ENCODE measurements around the gene ZBTB17. TPM values are rescaled to one million over a fixed set of nuclear protein-coding genes. Genes with fewer than 3 reads are reported as not detected.
"Not testable (repeated sequence)": the region's sequence is repeated elsewhere in the genome, so short reads cannot be mapped to it uniquely, and the experiment has no call there.

ZBTB17 gene
- total RNA-seq, 2 donors from 2014 or later: 62.0 to 135 TPM

GRCh38 chr1:15937146-15937545 lies 38.8 kb downstream of the ZBTB17 start:
- peaks cover 100% of the 10 kb centered on the region for H3K36me3 Mint-ChIP-seq (ENCODE audit: low read depth)
- ATAC-seq (replicated peaks): no peak
- H3K9me3 Mint-ChIP-seq: no peaks in the 10 kb centered on the region
- no peak overlapping the region for H3K4me3 Mint-ChIP-seq
- peaks cover 6% of the 10 kb centered on the region for H3K4me1 Mint-ChIP-seq
- peak overlapping the region; percentile 93 for H3K27ac Mint-ChIP-seq
- no peaks in the 10 kb centered on the region for H3K27me3 Mint-ChIP-seq

DNA sequence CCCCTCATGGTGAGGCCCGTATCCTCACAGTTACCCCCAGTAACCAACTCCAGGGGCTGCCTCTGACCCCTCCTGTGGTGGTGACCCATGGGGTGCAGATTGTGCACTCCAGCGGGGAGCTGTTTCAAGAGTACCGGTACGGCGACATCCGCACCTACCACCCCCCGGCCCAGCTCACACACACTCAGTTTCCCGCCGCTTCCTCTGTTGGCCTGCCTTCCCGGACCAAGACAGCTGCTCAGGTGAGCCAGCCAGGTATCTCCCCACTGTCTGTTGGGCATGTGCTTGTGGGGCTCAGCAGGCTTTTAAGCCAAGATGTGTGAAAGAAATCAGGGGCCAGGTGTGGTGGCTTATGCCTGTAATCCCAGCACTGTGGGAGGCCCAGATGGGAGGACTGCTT lies 39.9 kb downstream of the ZBTB17 start:
- H3K4me3 Mint-ChIP-seq: no peak overlapping the region
- no peaks in the 10 kb centered on the region for H3K9me3 Mint-ChIP-seq
- no peak overlapping the region for H3K27ac Mint-ChIP-seq
- H3K4me1 Mint-ChIP-seq: peaks cover 6% of the 10 kb centered on the region
- ATAC-seq (replicated peaks): no peak
- no peaks in the 10 kb centered on the region for H3K27me3 Mint-ChIP-seq
- H3K36me3 Mint-ChIP-seq (ENCODE audit: low read depth): peaks cover 100% of the 10 kb centered on the region

- Mint-ChIP-seq H3K4me3 (no peak overlapping the region), H3K27ac (peak overlapping the region; percentile 56), H3K9me3 (no peaks in the 10 kb centered on the region), H3K4me1 (peaks cover 6% of the 10 kb centered on the region), H3K36me3 (ENCODE audit: low read depth) (peaks cover 100% of the 10 kb centered on the region), H3K27me3 (no peaks in the 10 kb centered on the region)
- no peak for ATAC-seq (replicated peaks)
Measured at GRCh38 chr1:15935056-15935950, 40.6 kb downstream of the ZBTB17 start.

DNA sequence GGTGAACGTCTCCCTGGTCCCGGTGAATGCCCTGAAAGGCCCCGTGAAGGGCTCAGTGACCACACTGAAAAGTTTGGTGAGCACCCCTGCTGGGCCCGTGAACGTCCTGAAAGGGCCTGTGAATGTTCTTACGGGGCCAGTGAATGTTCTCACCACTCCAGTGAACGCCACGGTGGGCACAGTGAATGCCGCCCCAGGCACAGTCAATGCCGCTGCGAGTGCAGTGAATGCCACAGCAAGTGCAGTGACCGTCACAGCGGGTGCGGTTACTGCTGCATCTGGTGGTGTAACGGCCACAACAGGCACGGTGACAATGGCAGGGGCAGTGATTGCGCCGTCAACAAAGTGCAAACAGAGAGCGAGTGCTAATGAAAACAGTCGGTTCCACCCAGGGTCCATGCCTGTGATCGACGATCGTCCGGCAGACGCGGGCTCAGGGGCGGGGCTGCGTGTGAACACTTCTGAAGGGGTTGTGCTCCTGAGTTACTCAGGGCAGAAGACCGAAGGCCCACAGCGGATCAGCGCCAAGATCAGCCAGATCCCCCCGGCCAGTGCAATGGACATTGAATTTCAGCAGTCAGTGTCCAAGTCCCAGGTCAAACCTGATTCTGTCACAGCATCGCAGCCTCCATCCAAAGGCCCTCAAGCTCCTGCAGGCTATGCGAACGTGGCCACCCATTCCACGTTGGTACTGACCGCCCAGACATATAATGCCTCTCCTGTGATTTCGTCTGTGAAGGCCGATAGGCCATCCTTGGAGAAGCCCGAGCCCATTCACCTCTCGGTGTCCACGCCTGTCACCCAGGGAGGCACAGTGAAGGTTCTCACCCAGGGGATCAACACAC lies 41.5 kb downstream of the ZBTB17 start:
- Mint-ChIP-seq H3K4me1 (peaks cover 9% of the 10 kb centered on the region), H3K9me3 (no peaks in the 10 kb centered on the region), H3K36me3 (ENCODE audit: low read depth) (peaks cover 100% of the 10 kb centered on the region), H3K27me3 (no peaks in the 10 kb centered on the region), H3K27ac (peak overlapping the region; percentile 58), H3K4me3 (no peak overlapping the region)
- no peak for ATAC-seq (replicated peaks)

GRCh38 chr1:15933684-15934083 lies 42.2 kb downstream of the ZBTB17 start:
- Mint-ChIP-seq H3K27ac (peak overlapping the region; percentile 58), H3K9me3 (no peaks in the 10 kb centered on the region), H3K27me3 (no peaks in the 10 kb centered on the region), H3K4me3 (no peak overlapping the region), H3K4me1 (peaks cover 10% of the 10 kb centered on the region), H3K36me3 (ENCODE audit: low read depth) (peaks cover 100% of the 10 kb centered on the region)
- ATAC-seq (replicated peaks): no peak

GRCh38 chr1:15932612-15933011 lies 43.3 kb downstream of the ZBTB17 start:
- Mint-ChIP-seq H3K9me3 (no peaks in the 10 kb centered on the region), H3K27ac (peak overlapping the region; percentile 58), H3K27me3 (no peaks in the 10 kb centered on the region), H3K36me3 (ENCODE audit: low read depth) (peaks cover 100% of the 10 kb centered on the region), H3K4me3 (no peak overlapping the region), H3K4me1 (peaks cover 8% of the 10 kb centered on the region)
- no peak for ATAC-seq (replicated peaks)

DNA sequence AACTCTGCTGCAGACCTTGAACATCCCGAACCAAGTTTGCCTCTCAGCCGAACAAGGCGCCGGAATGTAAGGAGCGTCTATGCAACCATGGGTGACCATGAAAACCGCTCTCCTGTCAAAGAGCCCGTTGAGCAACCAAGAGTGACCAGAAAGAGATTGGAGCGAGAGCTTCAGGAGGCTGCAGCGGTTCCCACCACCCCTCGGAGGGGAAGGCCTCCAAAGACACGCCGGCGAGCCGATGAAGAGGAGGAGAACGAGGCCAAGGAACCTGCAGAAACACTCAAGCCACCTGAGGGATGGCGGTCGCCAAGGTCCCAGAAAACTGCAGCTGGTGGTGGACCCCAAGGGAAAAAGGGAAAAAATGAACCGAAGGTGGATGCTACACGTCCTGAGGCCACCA lies 44.0 kb downstream of the ZBTB17 start:
- no peak for ATAC-seq (replicated peaks)
- Mint-ChIP-seq H3K9me3 (no peaks in the 10 kb centered on the region), H3K4me1 (peaks cover 4% of the 10 kb centered on the region), H3K27me3 (no peaks in the 10 kb centered on the region), H3K4me3 (no peak overlapping the region), H3K36me3 (ENCODE audit: low read depth) (peaks cover 100% of the 10 kb centered on the region), H3K27ac (peak overlapping the region; percentile 26)

DNA sequence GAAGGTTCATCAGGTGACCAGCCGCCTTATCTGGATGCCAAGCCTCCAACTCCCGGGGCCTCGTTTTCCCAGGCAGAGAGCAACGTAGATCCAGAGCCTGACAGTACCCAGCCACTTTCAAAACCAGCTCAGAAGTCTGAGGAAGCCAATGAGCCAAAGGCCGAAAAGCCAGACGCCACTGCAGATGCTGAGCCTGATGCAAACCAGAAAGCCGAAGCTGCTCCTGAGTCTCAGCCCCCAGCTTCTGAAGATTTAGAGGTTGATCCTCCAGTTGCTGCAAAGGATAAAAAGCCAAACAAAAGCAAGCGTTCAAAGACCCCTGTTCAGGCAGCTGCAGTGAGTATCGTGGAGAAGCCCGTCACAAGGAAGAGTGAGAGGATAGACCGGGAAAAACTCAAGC lies 44.5 kb downstream of the ZBTB17 start:
- no peak for ATAC-seq (replicated peaks)
- Mint-ChIP-seq H3K4me1 (peaks cover 4% of the 10 kb centered on the region), H3K9me3 (no peaks in the 10 kb centered on the region), H3K27ac (peak overlapping the region; percentile 26), H3K27me3 (no peaks in the 10 kb centered on the region), H3K4me3 (no peak overlapping the region), H3K36me3 (ENCODE audit: low read depth) (peaks cover 100% of the 10 kb centered on the region)

DNA sequence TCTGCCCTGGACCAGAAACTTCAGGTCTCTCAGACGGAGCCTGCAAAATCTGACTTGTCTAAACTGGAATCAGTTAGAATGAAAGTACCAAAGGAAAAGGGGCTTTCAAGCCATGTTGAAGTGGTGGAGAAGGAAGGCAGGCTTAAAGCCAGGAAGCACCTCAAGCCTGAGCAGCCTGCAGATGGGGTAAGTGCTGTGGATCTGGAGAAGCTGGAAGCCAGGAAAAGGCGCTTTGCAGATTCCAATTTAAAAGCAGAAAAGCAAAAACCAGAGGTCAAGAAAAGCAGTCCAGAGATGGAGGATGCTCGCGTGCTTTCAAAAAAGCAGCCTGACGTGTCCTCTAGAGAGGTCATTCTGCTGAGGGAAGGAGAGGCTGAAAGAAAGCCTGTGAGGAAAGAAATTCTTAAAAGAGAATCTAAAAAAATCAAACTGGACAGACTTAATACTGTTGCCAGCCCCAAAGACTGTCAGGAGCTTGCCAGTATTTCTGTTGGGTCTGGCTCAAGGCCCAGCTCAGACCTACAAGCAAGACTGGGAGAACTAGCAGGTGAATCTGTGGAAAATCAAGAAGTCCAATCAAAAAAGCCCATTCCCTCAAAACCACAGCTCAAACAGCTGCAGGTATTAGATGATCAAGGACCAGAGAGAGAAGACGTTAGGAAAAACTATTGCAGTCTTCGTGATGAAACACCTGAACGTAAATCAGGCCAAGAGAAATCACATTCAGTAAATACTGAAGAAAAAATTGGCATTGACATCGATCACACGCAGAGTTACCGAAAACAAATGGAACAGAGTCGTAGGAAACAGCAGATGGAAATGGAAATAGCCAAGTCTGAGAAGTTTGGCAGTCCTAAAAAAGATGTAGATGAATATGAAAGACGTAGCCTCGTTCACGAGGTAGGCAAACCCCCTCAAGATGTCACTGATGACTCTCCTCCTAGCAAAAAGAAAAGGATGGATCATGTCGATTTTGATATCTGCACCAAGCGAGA lies 46.6 kb downstream of the ZBTB17 start:
- H3K4me1 Mint-ChIP-seq: peaks cover 4% of the 10 kb centered on the region
- H3K27me3 Mint-ChIP-seq: no peaks in the 10 kb centered on the region

DNA sequence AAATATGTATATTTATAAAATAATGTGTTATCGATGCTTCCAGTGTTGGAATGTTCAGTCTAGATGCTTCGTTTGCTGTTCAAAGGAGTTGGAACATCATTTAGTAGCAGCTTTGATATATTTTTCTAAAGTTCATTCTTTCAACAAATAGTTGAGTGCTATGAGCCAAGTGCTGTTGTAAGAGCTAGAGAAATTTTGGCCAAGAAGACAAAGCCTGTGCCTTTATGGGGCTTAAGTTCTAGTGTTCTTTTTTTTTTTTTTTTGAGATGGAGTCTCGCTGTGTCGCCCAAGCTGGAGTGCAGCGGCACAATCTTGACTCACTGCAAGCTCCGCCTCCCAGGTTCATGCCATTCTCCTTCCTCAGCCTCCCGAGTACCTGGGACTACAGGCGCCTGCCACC lies 49.5 kb downstream of the ZBTB17 start:
- H3K27me3 Mint-ChIP-seq; ATAC-seq (replicated peaks); H3K4me1 Mint-ChIP-seq; H3K9me3 Mint-ChIP-seq; H3K4me3 Mint-ChIP-seq; H3K27ac Mint-ChIP-seq: not testable (repeated sequence)
- H3K36me3 Mint-ChIP-seq (ENCODE audit: low read depth): peaks cover 97% of the 10 kb centered on the region

More for the DNA sequence above, 46.6 kb downstream of the ZBTB17 start:
- H3K9me3 Mint-ChIP-seq: no peaks in the 10 kb centered on the region
- no peak overlapping the region for H3K4me3 Mint-ChIP-seq
- H3K27ac Mint-ChIP-seq: peak overlapping the region; percentile 26
- ATAC-seq (replicated peaks): no peak
- peaks cover 97% of the 10 kb centered on the region for H3K36me3 Mint-ChIP-seq (ENCODE audit: low read depth)

- ATAC-seq (replicated peaks): no peak
Measured at GRCh38 chr1:15923241-15923640, 52.7 kb downstream of the ZBTB17 start.

DNA sequence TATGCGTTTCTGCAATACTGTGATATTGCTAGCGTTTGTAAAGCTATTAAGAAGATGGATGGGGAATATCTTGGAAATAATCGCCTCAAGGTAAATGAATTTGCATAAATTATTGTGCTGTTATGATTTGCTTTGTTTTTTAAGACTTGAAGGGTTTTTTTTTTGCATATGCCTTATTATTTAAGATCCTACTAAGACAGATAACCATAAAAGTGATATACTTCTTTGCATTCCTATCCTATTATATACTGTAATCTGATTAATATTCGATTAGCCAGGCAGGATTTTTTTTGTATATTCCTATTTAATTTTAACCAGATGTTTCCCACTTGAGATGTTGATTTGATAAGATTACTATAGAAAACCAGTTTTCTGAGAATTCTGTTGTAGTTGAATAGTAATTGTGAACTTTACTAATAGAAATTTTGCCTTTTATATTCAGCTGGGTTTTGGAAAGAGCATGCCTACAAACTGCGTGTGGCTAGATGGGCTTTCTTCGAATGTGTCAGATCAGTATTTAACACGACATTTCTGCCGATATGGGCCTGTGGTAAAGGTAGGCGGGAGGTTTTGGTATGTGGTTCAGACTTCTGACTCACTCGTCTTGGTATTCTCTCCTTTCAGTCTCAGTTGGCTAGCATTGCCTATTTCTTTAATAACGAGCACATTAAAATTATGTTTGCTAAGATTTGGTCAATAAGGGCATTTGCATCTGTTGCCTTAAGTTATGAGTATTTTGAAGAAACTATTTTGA lies 56.8 kb downstream of the ZBTB17 start:
- H3K9me3 Mint-ChIP-seq: no peaks in the 10 kb centered on the region
- peaks cover 7% of the 10 kb centered on the region for H3K4me1 Mint-ChIP-seq
- H3K27me3 Mint-ChIP-seq: no peaks in the 10 kb centered on the region
- H3K27ac Mint-ChIP-seq: peak overlapping the region; percentile 5
- H3K36me3 Mint-ChIP-seq (ENCODE audit: low read depth): peaks cover 95% of the 10 kb centered on the region
- peak overlapping the region; percentile 17 for H3K4me3 Mint-ChIP-seq
- ATAC-seq (replicated peaks): peak; percentile 99

More at GRCh38 chr1:15923241-15923640, 52.7 kb downstream of the ZBTB17 start:
- Mint-ChIP-seq H3K4me1 (peaks cover 7% of the 10 kb centered on the region), H3K4me3 (no peak overlapping the region), H3K36me3 (ENCODE audit: low read depth) (peaks cover 94% of the 10 kb centered on the region), H3K27ac (no peak overlapping the region), H3K9me3 (no peaks in the 10 kb centered on the region), H3K27me3 (no peaks in the 10 kb centered on the region)

DNA sequence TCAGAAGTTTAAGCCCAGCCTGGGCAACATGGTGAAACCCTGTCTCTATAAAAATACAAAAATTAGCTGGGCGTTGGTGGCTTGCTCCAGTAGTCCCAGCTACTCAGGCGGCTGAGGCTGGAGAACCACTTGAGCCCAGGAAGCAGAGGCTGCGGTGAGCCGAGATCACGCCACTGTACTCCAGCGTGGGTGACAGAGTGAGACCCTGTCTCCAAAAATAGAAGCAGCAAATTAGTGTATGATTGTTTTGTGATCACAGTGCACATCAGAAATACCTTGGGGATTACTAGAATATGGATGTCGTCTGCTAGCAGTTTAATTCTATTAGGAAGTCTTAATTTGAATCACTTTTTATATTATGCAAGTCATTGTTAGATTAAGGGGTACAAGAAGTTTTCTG lies 59.0 kb downstream of the ZBTB17 start:
- H3K4me1 Mint-ChIP-seq: peaks cover 7% of the 10 kb centered on the region
- ATAC-seq (replicated peaks): no peak
- no peaks in the 10 kb centered on the region for H3K27me3 Mint-ChIP-seq
- peaks cover 92% of the 10 kb centered on the region for H3K36me3 Mint-ChIP-seq (ENCODE audit: low read depth)
- no peaks in the 10 kb centered on the region for H3K9me3 Mint-ChIP-seq
- H3K27ac Mint-ChIP-seq: peak overlapping the region; percentile 7
- H3K4me3 Mint-ChIP-seq: peak overlapping the region; percentile 61
